HCT116 (cell line): Measurements from ENCODE around the gene DLG2. TPM values are rescaled to one million over a fixed set of nuclear protein-coding genes. Genes with fewer than 3 reads are reported as not detected.

ENCODE experiments used
- ATAC-seq: fragments of 200-7000 bp; cut with Tn5 transposase; 2 replicates; pipeline ENCODE4 v1.9.1; 2020; ENCODE audit warnings: mild to moderate bottlenecking, moderate library complexity
- BruUV-seq: library from RNA; stranded (reverse); fragments of 400-500 nt; replicated peaks from 2 replicates; lab custom pipeline; 2021; lab: Mats Ljungman, UMichigan
- CTCF ChIA-PET: fragments of 300-600 bp; sonication (Branson Sonifier 250); formaldehyde crosslinking; loops from one replicate; lab custom pipeline; 2021; ENCODE audit warnings: antibody characterized with exemption; lab: Charles Lee
- POLR2A ChIA-PET: fragments of 300-600, 350-600 bp; sonication (Branson Sonifier 250); formaldehyde crosslinking; loops from one replicate; lab custom pipeline; 2021; ENCODE audit warnings: antibody characterized with exemption; lab: Charles Lee
- RAD21 ChIA-PET, 2 experiments: fragments of 300-600 bp; sonication (Branson Sonifier 250); formaldehyde crosslinking; loops; one replicate each; lab custom pipeline; 2023; ENCODE audit warnings: low total read pairs in 2 of 2; ENCODE audit not compliant: uncharacterized antibody in 2 of 2, unreplicated experiment in 2 of 2, low non-redundant PET in 1 of 2; lab: Charles Lee
- DNase-seq: peaks from one replicate; pipeline ENCODE4 v3.0.0-alpha.2; 2010; ENCODE audit warnings: low read depth, low spot score
- H2AFZ ChIP-seq: fragments of 200-600 bp; shearing (Covaris generic), sonication (generic); 2 replicates; pipeline ENCODE4 v1.6.1; 2017; ENCODE audit warnings: low read depth, mixed run types, mixed read lengths, antibody characterized with exemption, low read length; ENCODE audit not compliant: poor library complexity, severe bottlenecking
- H3K27ac ChIP-seq: 2 replicates; pipeline ENCODE4 v1.5.1; 2012; ENCODE audit warnings: low read depth, low read length
- H3K27me3 ChIP-seq: fragments of 200-600 bp; sonication (generic); 2 replicates; pipeline ENCODE4 v1.6.1; 2016; ENCODE audit warnings: mixed run types, low read length, mixed read lengths; ENCODE audit not compliant: insufficient read depth
- H3K36me3 ChIP-seq, 2 experiments: fragments of 200-500 bp in 1 of 2; fragments of 200-600 bp in 1 of 2; sonication (Bioruptor generic) in 1 of 2; sonication (generic) in 1 of 2; 2 replicates each; pipeline versions ENCODE4 v1.5.1 to v1.6.1; 2014 to 2016; ENCODE audit warnings: low read length in 2 of 2, inconsistent platforms in 1 of 2, mixed read lengths in 1 of 2, mixed run types in 1 of 2; ENCODE audit not compliant: insufficient read depth in 2 of 2, control insufficient read depth in 1 of 2
- H3K4me1 ChIP-seq, 2 experiments: fragments of 200-600 bp in 1 of 2; sonication (generic) in 1 of 2; 2 replicates each; pipeline versions ENCODE4 v1.5.1 to v1.6.1; 2012 to 2017; ENCODE audit warnings: low read length in 2 of 2, inconsistent platforms in 1 of 2, mild to moderate bottlenecking in 1 of 2, mixed read lengths in 1 of 2, mixed run types in 1 of 2, moderate library complexity in 1 of 2; ENCODE audit not compliant: insufficient read depth in 2 of 2, control insufficient read depth in 1 of 2
- H3K4me2 ChIP-seq: fragments of 200-600 bp; sonication (generic); 2 replicates; pipeline ENCODE4 v1.6.1; 2017; ENCODE audit warnings: mixed run types, low read length, mixed read lengths
- H3K4me3 ChIP-seq, 2 experiments: fragments of 200-600 bp in 1 of 2; sonication (generic) in 1 of 2; replicated peaks in 1 of 2; 2 replicates each; pipeline ENCODE4 v1.5.1; 2011 to 2016; ENCODE audit warnings: low read length in 2 of 2, control low read depth in 1 of 2, low read depth in 1 of 2, mild to moderate bottlenecking in 1 of 2, mixed read lengths in 1 of 2, mixed run types in 1 of 2
- H3K79me2 ChIP-seq: fragments of 200-600 bp; sonication (generic); 2 replicates; pipeline ENCODE4 v1.6.1; 2017; ENCODE audit warnings: mild to moderate bottlenecking, mixed run types, low read length, moderate library complexity, mixed read lengths; ENCODE audit not compliant: insufficient read depth
- H3K9ac ChIP-seq: fragments of 200-600 bp; sonication (generic); 2 replicates; pipeline ENCODE4 v1.6.1; 2016; ENCODE audit warnings: low read length, mixed read lengths
- H3K9me2 ChIP-seq: fragments of 200-600 bp; sonication (generic), shearing (Covaris generic); 2 replicates; pipeline ENCODE4 v1.6.1; 2017; ENCODE audit warnings: mixed run types, mild to moderate bottlenecking, moderate library complexity; ENCODE audit not compliant: insufficient read depth
- H3K9me3 ChIP-seq, 2 experiments: fragments of 200-500 bp in 1 of 2; fragments of 200-600 bp in 1 of 2; sonication (Bioruptor generic) in 1 of 2; sonication (generic) in 1 of 2; 2 replicates each; pipeline ENCODE4 v1.6.1; 2014 to 2017; ENCODE audit warnings: low read length in 2 of 2, mixed read lengths in 2 of 2, inconsistent platforms in 1 of 2, low read depth in 1 of 2, mild to moderate bottlenecking in 1 of 2, mixed run types in 1 of 2, moderate library complexity in 1 of 2; ENCODE audit not compliant: control insufficient read depth in 1 of 2, insufficient read depth in 1 of 2
- H4K20me1 ChIP-seq: fragments of 200-600 bp; sonication (generic), shearing (Covaris generic); 2 replicates; pipeline ENCODE4 v1.6.1; 2017; ENCODE audit warnings: mixed run types, mild to moderate bottlenecking, moderate library complexity; ENCODE audit not compliant: insufficient read depth
- CEBPB ChIP-seq: IDR thresholded peaks from 2 replicates; pipeline ENCODE4 v1.6.1; 2012; ENCODE audit warnings: low read depth
- EGR1 ChIP-seq: IDR thresholded peaks from 2 replicates; pipeline ENCODE4 v1.6.1; 2012; ENCODE audit warnings: low read depth
- JUND ChIP-seq: IDR thresholded peaks from 2 replicates; pipeline ENCODE4 v1.6.1; 2012
- MAX ChIP-seq: IDR thresholded peaks from 2 replicates; pipeline ENCODE4 v1.6.1; 2012
- RAD21 ChIP-seq: IDR thresholded peaks from 2 replicates; pipeline ENCODE4 v1.6.1; 2012; ENCODE audit warnings: low read depth, mild to moderate bottlenecking
- TCF7L2 ChIP-seq: IDR thresholded peaks from 2 replicates; pipeline ENCODE4 v1.7.0; 2011; ENCODE audit warnings: borderline replicate concordance, inconsistent platforms; ENCODE audit not compliant: insufficient read depth, insufficient read length; ENCODE audit errors: extremely low read depth
- ZBTB33 ChIP-seq: IDR thresholded peaks from 2 replicates; pipeline ENCODE4 v1.6.1; 2011; ENCODE audit warnings: mild to moderate bottlenecking, low read length, moderate library complexity; ENCODE audit not compliant: insufficient replicate concordance; ENCODE audit errors: extremely low read depth
- ZNF274 ChIP-seq: fragments of 200-500 bp; sonication (Bioruptor generic); IDR thresholded peaks from 2 replicates; pipeline ENCODE4 v1.6.1; 2014; ENCODE audit warnings: mild to moderate bottlenecking, low read depth, low read length, inconsistent platforms
- intact Hi-C: fragments of 100-400 bp; cut with micrococcal nuclease; formaldehyde crosslinking; loops from 2 replicates; pipeline ENCODE4 v1.10.0; 2022
- total RNA-seq: library from RNA; stranded (reverse); gene quantifications from one replicate; pipeline ENCODE4 v1.2.1, GENCODE V29; 2021; ENCODE audit not compliant: unreplicated experiment
- TF ChIP-seq, protein P1 (sequence below): IDR thresholded peaks from 2 replicates; pipeline ENCODE4 v1.6.1; 2012
- TF ChIP-seq, protein P2 (sequence below), 3 experiments: fragments of 200-600 bp in 1 of 3; sonication (generic) in 1 of 3; IDR thresholded peaks in 2 of 3; conservative IDR thresholded peaks in 1 of 3; 2 replicates each; pipeline ENCODE4 v1.5.1; 2012 to 2017; ENCODE audit warnings: low read depth in 2 of 3, low read length in 2 of 3, antibody characterized with exemption in 1 of 3, borderline replicate concordance in 1 of 3, control low read depth in 1 of 3, mild to moderate bottlenecking in 1 of 3, mixed read lengths in 1 of 3, mixed run types in 1 of 3, moderate library complexity in 1 of 3; ENCODE audit not compliant: insufficient read depth in 1 of 3

DLG2 gene
- total RNA-seq, 1 experiment from 2014 or later: 2.4 TPM

DNA sequence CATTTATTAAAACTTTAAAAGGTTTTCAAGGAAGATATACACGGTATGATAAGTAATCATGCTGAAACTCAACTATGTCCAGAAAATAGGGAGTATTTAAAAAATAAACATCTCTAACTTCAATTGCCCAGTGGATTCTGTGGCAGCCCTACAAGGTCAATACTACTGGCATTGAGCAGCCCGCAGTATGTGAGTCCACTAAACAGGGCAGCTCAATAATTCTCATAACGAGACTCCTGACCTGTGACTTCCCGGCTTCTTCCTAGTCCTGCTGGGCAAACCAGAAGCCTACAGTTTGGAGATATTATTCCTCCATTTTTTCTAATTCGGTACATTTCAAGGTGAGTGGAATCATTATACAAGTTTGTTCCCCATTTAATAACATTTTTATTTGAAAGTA, 1760.5 kb downstream of the DLG2 start:
- no peak for DNase-seq
- H3K4me2 ChIP-seq: no peak overlapping the region
- ChIA-PET CTCF (no interaction called here), POLR2A (no interaction called here), RAD21 (no interaction called here)
- H3K4me1 ChIP-seq: no peaks in the 10 kb centered on the region
- H3K79me2 ChIP-seq: no peaks in the 10 kb centered on the region
- intact Hi-C loops: no loop called here
- no peaks in the 10 kb centered on the region for H3K9me3 ChIP-seq
- H3K27me3 ChIP-seq: 0 out of 2 replicates have a peak, but pooled peaks cover 7% of the 10 kb centered on the region
- no peak overlapping the region for H2AFZ ChIP-seq
- no peak overlapping the region for H3K9ac ChIP-seq
- no peak for ATAC-seq
- no peaks in the 10 kb centered on the region for H4K20me1 ChIP-seq
- no TSS peak for BruUV-seq
- no peaks in the 10 kb centered on the region for H3K36me3 ChIP-seq
- H3K4me3 ChIP-seq: no peak overlapping the region
- no peak overlapping the region for H3K27ac ChIP-seq
- TF ChIP-seq, protein P1, sequence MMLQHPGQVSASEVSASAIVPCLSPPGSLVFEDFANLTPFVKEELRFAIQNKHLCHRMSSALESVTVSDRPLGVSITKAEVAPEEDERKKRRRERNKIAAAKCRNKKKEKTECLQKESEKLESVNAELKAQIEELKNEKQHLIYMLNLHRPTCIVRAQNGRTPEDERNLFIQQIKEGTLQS: no peak
- no peak for TF ChIP-seq JUND
- TF ChIP-seq CEBPB: no peak
- TF ChIP-seq TCF7L2: no peak
- no peak for TF ChIP-seq EGR1
- TF ChIP-seq, all 23 proteins: peak for 0
- H3K9me2 ChIP-seq: no peaks in the 10 kb centered on the region

DNA sequence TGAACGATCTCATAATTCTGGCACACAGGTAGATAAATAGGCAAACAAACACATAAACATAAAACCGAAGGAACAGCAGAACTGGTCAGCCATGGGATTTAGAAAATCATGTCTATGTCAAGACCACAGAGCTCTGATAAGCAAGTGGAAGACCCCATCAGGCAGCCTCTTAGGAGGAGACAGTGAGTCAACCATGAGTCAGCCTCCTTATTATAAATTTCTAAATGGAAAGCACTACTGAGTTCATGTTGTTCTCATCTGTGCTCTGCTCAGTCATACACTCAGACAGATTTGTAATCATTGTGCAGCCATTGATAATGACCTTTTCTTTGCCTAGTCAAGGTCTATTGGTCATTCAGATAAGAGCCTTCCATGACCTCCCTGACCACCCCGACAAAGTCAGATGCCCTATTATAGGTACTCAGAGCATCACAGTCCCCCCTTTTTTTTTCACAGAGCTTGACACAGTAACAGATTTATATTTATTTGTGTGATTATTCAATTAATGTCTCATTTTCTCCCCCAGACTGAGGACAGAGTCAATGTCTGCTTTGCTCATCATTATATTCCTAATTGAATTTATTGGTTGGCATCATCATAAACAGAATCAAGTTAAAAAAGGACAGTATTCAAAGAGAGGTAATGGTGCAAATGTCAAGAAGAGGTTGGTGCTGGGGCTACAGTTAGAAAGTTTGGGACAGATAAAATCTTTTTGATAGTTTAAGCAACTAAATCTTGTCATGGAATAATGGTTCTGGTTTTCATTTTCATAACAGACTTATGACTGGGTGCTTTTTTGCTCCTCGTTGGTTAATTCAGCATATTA, 1761.3 kb downstream of the DLG2 start:
- H4K20me1 ChIP-seq: no peaks in the 10 kb centered on the region
- no peak overlapping the region for H3K27ac ChIP-seq
- ChIA-PET POLR2A (no interaction called here), CTCF (no interaction called here), RAD21 (no interaction called here)
- no TSS peak for BruUV-seq
- no peaks in the 10 kb centered on the region for H3K36me3 ChIP-seq
- no peak overlapping the region for H3K4me3 ChIP-seq
- intact Hi-C loops: no loop called here
- H3K9me2 ChIP-seq: no peaks in the 10 kb centered on the region
- no peaks in the 10 kb centered on the region for H3K79me2 ChIP-seq
- H3K9ac ChIP-seq: no peak overlapping the region
- no peaks in the 10 kb centered on the region for H3K4me1 ChIP-seq
- H3K9me3 ChIP-seq: no peaks in the 10 kb centered on the region
- no peak for TF ChIP-seq ZNF274
- TF ChIP-seq, protein P2, sequence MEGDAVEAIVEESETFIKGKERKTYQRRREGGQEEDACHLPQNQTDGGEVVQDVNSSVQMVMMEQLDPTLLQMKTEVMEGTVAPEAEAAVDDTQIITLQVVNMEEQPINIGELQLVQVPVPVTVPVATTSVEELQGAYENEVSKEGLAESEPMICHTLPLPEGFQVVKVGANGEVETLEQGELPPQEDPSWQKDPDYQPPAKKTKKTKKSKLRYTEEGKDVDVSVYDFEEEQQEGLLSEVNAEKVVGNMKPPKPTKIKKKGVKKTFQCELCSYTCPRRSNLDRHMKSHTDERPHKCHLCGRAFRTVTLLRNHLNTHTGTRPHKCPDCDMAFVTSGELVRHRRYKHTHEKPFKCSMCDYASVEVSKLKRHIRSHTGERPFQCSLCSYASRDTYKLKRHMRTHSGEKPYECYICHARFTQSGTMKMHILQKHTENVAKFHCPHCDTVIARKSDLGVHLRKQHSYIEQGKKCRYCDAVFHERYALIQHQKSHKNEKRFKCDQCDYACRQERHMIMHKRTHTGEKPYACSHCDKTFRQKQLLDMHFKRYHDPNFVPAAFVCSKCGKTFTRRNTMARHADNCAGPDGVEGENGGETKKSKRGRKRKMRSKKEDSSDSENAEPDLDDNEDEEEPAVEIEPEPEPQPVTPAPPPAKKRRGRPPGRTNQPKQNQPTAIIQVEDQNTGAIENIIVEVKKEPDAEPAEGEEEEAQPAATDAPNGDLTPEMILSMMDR (IDR thresholded peaks at IDR 0.05 in 2 of 3, conservative IDR thresholded peaks at IDR 0.05 in 1 of 3; ENCODE audit: borderline replicate concordance in 1 of 3, insufficient read depth in 1 of 3, low read depth in 2 of 3, low read length in 2 of 3): no peak
- TF ChIP-seq ZBTB33: no peak
- no peak for TF ChIP-seq RAD21
- TF ChIP-seq MAX: no peak
- no peak for TF ChIP-seq EGR1
- no peak for TF ChIP-seq CEBPB
- no peak for TF ChIP-seq JUND
- no peak overlapping the region for H2AFZ ChIP-seq
- no peak overlapping the region for H3K4me2 ChIP-seq
- 0 out of 2 replicates have a peak, but pooled peaks cover 7% of the 10 kb centered on the region for H3K27me3 ChIP-seq
- ATAC-seq (no peak), DNase-seq (no peak)
